Type B pancreatic cell (in vitro differentiated cells): ENCODE results near the gene NXF1. TPM values are rescaled to one million over a fixed set of nuclear protein-coding genes. Genes with fewer than 3 reads are reported as not detected.
"Not testable (repeated sequence)": the region's sequence is repeated elsewhere in the genome, so short reads cannot be mapped to it uniquely, and the experiment has no call there.

Experiments
- DNase-seq: peaks from one replicate; pipeline ENCODE4 v3.0.0; 2021; ENCODE audit warnings: mixed read lengths; ENCODE audit not compliant: unreplicated experiment; ENCODE audit errors: extremely low spot score
- H3K27ac Mint-ChIP-seq: 2 replicates; pipeline ENCODE4 v1.8.0; 2021; ENCODE audit warnings: mild to moderate bottlenecking, mixed read lengths
- H3K27me3 Mint-ChIP-seq: 2 replicates; pipeline ENCODE4 v1.8.0; 2021; ENCODE audit warnings: mixed read lengths
- H3K36me3 Mint-ChIP-seq: 2 replicates; pipeline ENCODE4 v1.8.0; 2021; ENCODE audit warnings: mixed read lengths
- H3K4me1 Mint-ChIP-seq: one replicate; pipeline ENCODE4 v1.8.0; 2021; ENCODE audit warnings: mixed read lengths; ENCODE audit not compliant: unreplicated experiment
- H3K4me3 Mint-ChIP-seq: 2 replicates; pipeline ENCODE4 v1.8.0; 2021; ENCODE audit warnings: mild to moderate bottlenecking, mixed read lengths
- H3K9me3 Mint-ChIP-seq: 2 replicates; pipeline ENCODE4 v1.8.0; 2021; ENCODE audit warnings: mixed read lengths
- CTCF ChIP-seq: fragments of 200-600 bp; sonication (generic); conservative IDR thresholded peaks from 2 replicates; pipeline ENCODE4 v1.5.0; 2021; ENCODE audit warnings: antibody characterized with exemption, mild to moderate bottlenecking
- total RNA-seq: library from RNA; stranded (reverse); gene quantifications from 2 replicates; pipeline ENCODE4 v1.2.1, GENCODE V29; 2021; ENCODE audit warnings: low replicate concordance

The NXF1 gene
- total RNA-seq, 1 donor from 2014 or later, result 111 TPM

- DNase-seq, result no peak
- no peaks in the 10 kb centered on the region for H3K27me3 Mint-ChIP-seq
- no peaks in the 10 kb centered on the region for H3K36me3 Mint-ChIP-seq
- H3K4me3 Mint-ChIP-seq, result no peak overlapping the region
- H3K4me1 Mint-ChIP-seq, result peaks cover 21% of the 10 kb centered on the region
- no peak for TF ChIP-seq CTCF
- no peak overlapping the region for H3K27ac Mint-ChIP-seq
- H3K9me3 Mint-ChIP-seq, result no peaks in the 10 kb centered on the region
Observed at GRCh38 chr11:62843466-62843865, 38.2 kb upstream of the NXF1 start.

GRCh38 chr11:62842891-62843290, 37.7 kb upstream of the NXF1 start:
- not testable (repeated sequence) for H3K9me3 Mint-ChIP-seq, DNase-seq, H3K36me3 Mint-ChIP-seq, H3K27me3 Mint-ChIP-seq, H3K27ac Mint-ChIP-seq, H3K4me3 Mint-ChIP-seq
- peaks cover 21% of the 10 kb centered on the region for H3K4me1 Mint-ChIP-seq

- no peak overlapping the region for H3K4me3 Mint-ChIP-seq
- H3K27me3 Mint-ChIP-seq, result no peaks in the 10 kb centered on the region
- TF ChIP-seq CTCF, result no peak
- H3K9me3 Mint-ChIP-seq, result no peaks in the 10 kb centered on the region
- H3K36me3 Mint-ChIP-seq, result peaks cover 4% of the 10 kb centered on the region
- DNase-seq, result no peak
- H3K4me1 Mint-ChIP-seq, result peaks cover 21% of the 10 kb centered on the region
- H3K27ac Mint-ChIP-seq, result no peak overlapping the region
Observed at GRCh38 chr11:62842171-62842741, 37.0 kb upstream of the NXF1 start.

- TF ChIP-seq CTCF, result no peak
- no peak overlapping the region for H3K4me3 Mint-ChIP-seq
- DNase-seq, result peak; percentile 85
- H3K27ac Mint-ChIP-seq, result no peak overlapping the region
- H3K9me3 Mint-ChIP-seq, result no peaks in the 10 kb centered on the region
- peaks cover 21% of the 10 kb centered on the region for H3K4me1 Mint-ChIP-seq
- peaks cover 4% of the 10 kb centered on the region for H3K36me3 Mint-ChIP-seq
- H3K27me3 Mint-ChIP-seq, result no peaks in the 10 kb centered on the region
Observed at GRCh38 chr11:62841361-62842170, 36.3 kb upstream of the NXF1 start.

GRCh38 chr11:62840721-62841360, 35.6 kb upstream of the NXF1 start:
- DNase-seq, result peak; percentile 76
- H3K4me1 Mint-ChIP-seq, result peaks cover 21% of the 10 kb centered on the region
- H3K36me3 Mint-ChIP-seq, H3K27me3 Mint-ChIP-seq, H3K9me3 Mint-ChIP-seq, H3K27ac Mint-ChIP-seq, H3K4me3 Mint-ChIP-seq: not testable (repeated sequence)

- Mint-ChIP-seq H3K4me3 (no peak within 1 kb of the TSS), H3K27me3 (no peaks in the 10 kb centered on the region), H3K36me3 (peaks cover 7% of the 10 kb centered on the region), H3K27ac (no peak within 1 kb of the TSS), H3K4me1 (peaks cover 21% of the 10 kb centered on the region), H3K9me3 (no peaks in the 10 kb centered on the region)
- peak; percentile 83 for DNase-seq
- TF ChIP-seq CTCF, result no peak
Observed at GRCh38 chr11:62839050-62839945, 34.1 kb upstream of the NXF1 start, which contains the start of gene WDR74. Gene WDR74 (minus strand): TSS chr11:62839590. CDS start chr11:62839570, 20 bp downstream.
